Measurements from ENCODE around the gene STX10.
"Not testable (repeated sequence)": the region's sequence is repeated elsewhere in the genome, so short reads cannot be mapped to it uniquely, and the experiment has no call there.

STX10 gene, protein sequence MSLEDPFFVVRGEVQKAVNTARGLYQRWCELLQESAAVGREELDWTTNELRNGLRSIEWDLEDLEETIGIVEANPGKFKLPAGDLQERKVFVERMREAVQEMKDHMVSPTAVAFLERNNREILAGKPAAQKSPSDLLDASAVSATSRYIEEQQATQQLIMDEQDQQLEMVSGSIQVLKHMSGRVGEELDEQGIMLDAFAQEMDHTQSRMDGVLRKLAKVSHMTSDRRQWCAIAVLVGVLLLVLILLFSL

DNA sequence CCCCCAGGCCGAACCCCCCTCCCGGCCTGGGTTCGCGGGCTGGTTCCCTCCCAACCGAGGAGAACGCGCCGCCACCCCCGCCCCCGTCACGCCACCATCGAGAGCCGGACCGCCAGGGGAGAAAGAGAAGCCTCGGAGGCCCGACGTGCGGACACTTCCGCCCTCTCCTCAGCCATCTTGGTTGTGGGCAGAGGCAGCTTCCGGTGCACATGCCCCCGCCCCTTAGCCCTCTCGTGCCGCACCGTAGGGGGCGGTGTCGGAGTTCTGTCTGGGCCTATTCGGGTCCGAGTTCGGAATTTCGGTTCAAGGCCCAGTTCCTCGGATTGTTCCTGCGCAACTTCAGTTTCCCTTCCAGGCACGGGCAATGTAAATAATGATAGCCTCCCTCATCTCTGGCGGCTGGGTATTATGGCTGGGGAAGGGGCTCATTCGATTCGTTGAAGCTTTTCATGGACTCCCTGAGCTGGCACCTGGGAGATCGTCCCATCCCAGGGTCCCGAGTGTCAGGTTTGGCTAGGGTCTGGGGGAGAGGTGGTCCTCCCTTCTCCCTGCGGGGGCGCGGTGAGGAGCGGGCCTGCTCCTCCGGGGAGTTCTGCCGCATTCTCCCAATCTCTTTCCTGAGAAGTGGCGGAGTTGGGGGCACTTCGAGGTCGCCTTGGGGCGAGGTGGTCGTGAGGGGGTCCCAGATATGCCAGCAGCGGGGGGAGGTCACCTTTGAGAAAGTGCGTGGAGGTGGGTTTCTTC lies at the start of gene STX10, which contains the start of gene IER2:
TSS of gene STX10 (minus strand) at position 189 of the 744 bp plus-strand sequence. CDS start 202 bp downstream, outside the sequence.
TSS of gene IER2 (plus strand) at position 225 of the 744 bp plus-strand sequence. CDS start 2,776 bp downstream, outside the sequence.
- TF ChIP-seq, protein P1, sequence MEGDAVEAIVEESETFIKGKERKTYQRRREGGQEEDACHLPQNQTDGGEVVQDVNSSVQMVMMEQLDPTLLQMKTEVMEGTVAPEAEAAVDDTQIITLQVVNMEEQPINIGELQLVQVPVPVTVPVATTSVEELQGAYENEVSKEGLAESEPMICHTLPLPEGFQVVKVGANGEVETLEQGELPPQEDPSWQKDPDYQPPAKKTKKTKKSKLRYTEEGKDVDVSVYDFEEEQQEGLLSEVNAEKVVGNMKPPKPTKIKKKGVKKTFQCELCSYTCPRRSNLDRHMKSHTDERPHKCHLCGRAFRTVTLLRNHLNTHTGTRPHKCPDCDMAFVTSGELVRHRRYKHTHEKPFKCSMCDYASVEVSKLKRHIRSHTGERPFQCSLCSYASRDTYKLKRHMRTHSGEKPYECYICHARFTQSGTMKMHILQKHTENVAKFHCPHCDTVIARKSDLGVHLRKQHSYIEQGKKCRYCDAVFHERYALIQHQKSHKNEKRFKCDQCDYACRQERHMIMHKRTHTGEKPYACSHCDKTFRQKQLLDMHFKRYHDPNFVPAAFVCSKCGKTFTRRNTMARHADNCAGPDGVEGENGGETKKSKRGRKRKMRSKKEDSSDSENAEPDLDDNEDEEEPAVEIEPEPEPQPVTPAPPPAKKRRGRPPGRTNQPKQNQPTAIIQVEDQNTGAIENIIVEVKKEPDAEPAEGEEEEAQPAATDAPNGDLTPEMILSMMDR (conservative IDR thresholded peaks at IDR 0.05; ENCODE audit: low read depth, low read length), result peak; percentile 55
- peak; percentile 98 for DNase-seq (ENCODE audit: low read depth)
- peak within 1 kb of the TSS; percentile 92 for H3K4me3 ChIP-seq (ENCODE audit: low read depth, low read length)

DNA sequence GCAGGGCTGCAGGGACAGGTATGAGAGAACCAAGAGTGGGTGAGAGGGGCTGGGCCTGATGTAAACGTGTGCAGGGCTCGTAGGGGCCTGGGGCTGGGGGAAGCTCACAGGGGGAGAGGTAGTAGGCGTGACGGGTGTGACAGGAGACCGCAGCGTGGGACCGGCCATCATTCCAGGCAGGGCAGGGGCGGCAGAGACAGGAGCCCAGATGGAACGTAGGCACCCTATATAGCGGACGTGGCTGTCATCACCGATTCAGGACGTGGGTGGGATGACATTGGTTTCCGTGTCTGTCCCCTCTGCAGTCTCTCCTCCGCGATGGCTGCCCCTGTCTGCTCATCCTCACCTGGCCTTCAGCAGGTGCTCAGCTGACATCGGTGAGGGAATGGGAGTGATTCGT lies 48.5 kb upstream of the STX10 start:
- TF ChIP-seq, protein P1 (conservative IDR thresholded peaks at IDR 0.05; ENCODE audit: low read depth, low read length), result no peak
- no peak overlapping the region for H3K4me3 ChIP-seq (ENCODE audit: low read depth, low read length)
- DNase-seq (ENCODE audit: low read depth), result no peak

DNA sequence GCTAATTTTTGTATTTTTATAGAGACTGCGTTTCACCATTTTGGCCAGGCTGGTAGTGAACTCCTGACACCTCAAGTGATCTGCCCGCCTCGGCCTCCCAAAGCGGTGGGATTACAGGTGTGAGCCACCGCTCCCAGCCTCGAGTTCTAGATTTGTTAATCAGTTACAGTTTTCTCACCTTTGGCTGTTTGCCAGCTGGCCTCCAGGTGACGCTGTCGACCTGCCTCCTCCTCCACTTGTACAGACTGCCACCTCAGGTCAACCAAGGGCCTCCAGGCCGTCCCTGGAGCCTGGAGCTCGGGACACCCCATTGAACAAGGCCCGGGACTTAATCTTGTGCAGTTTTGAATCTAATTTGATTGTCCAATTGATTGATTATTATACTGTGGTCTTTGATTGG lies 45.5 kb upstream of the STX10 start:
- TF ChIP-seq, protein P1 (conservative IDR thresholded peaks at IDR 0.05; ENCODE audit: low read depth, low read length), result peak; percentile 1
- no peak overlapping the region for H3K4me3 ChIP-seq (ENCODE audit: low read depth, low read length)
- DNase-seq (ENCODE audit: low read depth), result no peak

DNA sequence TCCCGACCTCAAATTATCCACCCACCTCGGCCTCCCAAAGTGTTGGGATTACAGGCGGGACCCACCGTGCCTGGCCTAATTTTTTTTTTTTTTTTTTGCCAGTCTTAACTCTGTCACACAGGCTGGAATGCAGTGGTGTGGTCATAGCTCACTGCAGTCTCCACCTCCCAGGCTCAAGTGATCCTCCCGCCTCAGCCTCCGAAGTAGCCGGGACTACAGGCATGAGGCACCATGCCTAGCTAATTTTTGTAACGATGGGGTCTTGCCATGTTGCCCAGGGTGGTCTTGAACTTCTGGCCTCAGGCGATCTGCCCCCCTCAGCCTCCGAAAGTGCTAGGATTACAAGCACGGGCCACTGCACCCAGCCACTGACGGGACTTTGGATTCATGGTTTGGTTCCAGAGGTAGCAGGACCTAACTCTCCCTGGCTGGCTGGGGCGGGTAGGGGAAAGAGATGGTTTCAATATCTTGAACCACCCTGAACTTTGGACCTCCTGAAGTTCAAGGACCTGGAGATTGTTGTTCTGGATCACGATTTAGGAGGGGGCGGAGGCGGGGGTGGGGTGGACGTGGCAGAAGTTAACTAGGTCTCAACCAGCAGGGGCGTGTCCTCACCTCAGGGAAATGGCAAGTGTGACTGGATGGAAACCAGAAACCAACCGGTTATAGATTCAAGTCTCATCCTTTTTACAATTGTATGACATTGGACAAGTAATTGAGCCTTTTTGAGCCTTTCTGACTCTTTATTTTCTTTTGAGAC lies 40.8 kb upstream of the STX10 start:
- TF ChIP-seq, protein P1 (conservative IDR thresholded peaks at IDR 0.05; ENCODE audit: low read depth, low read length), result no peak
- no peak for DNase-seq (ENCODE audit: low read depth)
- H3K4me3 ChIP-seq (ENCODE audit: low read depth, low read length), result no peak overlapping the region

DNA sequence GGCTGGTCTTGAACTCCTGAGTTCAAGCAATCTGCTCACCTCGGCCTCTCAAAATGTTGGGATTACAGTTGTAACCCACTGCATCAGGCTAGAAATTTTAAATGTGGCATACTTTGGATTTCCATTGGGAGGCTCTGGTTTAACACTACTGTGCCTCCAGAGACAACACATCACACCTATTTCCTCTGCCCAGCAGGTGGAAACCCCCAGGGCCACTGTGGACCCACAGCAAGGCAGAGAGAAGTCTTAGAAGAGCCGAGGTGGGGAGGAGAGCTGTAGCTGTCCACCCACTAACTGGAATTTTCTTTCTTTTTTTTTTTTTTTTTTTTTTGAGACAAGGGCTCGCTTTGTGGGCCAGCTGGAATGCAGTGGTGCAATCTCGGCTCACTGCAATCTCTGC lies 39.4 kb upstream of the STX10 start:
- TF ChIP-seq, protein P1 (conservative IDR thresholded peaks at IDR 0.05; ENCODE audit: low read depth, low read length), result no peak
- DNase-seq (ENCODE audit: low read depth), result peak; percentile 21
- no peak overlapping the region for H3K4me3 ChIP-seq (ENCODE audit: low read depth, low read length)

DNA sequence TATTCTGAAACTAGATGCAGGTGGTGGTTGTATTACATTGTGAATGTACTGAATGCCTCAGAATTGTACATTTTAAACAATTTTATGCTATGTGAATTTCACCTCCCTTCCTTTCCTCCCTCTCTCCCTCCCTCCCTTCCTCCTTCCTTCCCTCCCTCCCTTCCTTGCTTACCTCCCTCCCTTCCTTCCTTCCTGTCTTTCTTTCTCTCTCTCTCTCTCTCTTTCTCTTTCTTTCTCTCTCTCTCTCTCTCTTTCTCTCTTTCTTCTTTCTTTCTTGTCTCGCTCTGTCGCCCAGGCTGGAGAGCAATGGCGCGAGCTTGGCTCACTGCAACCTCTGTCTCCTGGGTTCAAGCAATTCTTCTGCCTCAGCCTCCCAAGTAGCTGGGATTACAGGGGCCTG lies 37.2 kb upstream of the STX10 start:
- TF ChIP-seq, protein P1 (conservative IDR thresholded peaks at IDR 0.05; ENCODE audit: low read depth, low read length), result no peak
- H3K4me3 ChIP-seq (ENCODE audit: low read depth, low read length), result no peak overlapping the region
- DNase-seq (ENCODE audit: low read depth), result no peak

DNA sequence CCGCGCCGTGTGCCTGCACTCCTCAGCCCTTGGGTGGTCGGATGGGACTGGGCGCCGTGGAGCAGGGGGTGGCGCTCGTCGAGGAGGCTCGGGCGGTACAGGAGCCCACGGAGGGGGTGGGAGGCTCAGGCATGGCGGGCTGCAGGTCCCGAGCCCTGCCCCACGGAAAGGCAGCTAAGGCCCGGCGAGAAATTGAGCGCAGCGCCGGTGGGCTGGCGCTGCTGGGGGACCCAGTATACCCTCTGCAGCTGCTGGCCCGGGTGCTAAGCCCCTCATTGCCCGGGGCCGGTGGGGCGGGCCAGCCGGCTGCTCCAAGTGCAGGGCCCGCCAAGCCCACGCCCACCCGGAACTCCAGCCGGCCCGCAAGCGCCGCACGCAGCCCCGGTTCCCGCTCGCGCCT lies 36.5 kb upstream of the STX10 start:
- DNase-seq (ENCODE audit: low read depth); H3K4me3 ChIP-seq (ENCODE audit: low read depth, low read length): not testable (repeated sequence)

DNA sequence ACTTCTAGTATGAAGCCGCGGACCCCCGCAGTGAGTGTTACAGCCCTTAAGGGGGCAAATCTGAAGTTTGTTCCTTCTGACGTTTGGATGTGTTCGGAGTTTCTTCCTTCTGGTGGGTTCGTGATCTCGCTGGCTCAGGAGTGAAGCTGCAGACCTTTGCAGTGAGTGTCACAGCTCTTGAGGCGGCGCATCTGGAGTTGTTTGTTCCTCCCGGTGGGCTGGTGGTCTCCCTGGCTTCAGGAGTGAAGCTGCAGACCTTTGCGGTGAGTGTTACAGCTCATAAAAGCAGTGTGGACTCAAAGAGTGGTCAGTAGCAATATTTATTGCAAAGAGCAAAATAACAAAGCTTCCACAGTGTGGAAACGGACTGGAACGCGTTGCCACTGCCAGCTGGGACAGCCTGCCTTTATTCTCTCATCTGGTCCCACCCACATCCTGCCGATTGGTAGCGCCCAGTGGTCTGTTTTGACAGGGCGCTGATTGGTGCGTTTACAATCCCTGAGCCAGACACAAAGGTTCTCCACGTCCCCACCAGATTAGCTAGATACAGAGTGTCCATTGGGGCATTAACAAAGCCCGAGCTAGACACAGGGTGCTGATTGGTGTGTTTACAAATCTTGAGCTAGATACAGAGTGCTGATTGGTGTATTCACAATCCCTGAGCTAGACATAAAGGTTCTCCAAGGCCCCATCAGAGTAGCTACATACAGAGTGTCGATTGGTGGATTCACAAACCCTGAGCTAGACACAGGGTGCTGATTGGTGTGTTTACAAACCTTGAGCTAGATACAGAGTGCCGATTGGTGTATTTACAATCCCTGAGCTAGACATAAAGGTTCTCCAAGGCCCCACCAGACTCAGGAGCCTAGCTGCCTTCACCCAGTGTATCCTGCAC lies 35.8 kb upstream of the STX10 start:
- not testable (repeated sequence) for DNase-seq (ENCODE audit: low read depth); H3K4me3 ChIP-seq (ENCODE audit: low read depth, low read length)

DNA sequence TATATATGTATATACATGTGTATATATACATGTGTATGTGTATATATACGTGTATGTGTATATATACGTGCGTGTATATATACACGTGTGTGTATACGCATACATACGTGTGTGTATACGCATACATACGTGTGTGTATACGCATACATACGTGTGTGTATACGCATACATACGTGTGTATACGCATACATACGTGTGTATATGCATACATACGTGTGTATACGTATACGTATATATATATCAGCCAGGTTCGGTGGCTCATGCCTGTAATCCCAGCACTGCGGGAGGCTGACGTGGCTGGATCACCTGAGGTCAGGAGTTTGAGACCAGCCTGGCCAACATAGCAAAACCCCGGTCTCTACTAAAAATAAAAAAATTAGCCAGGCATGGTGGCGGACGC lies 34.8 kb upstream of the STX10 start:
- not testable (repeated sequence) for DNase-seq (ENCODE audit: low read depth); H3K4me3 ChIP-seq (ENCODE audit: low read depth, low read length)

All from choroid plexus epithelial cell (primary cell).